H1 (cell line): ENCODE measurements around the gene RIMBP2. TPM values are rescaled to one million over a fixed set of nuclear protein-coding genes. Genes with fewer than 3 reads are reported as not detected.

ENCODE experiments used
- EZH2 ChIP-seq: fragments of 200-600 bp; sonication (generic); IDR thresholded peaks from 2 replicates; pipeline ENCODE4 v1.7.1; 2012; ENCODE audit warnings: low read depth, mild to moderate bottlenecking, moderate library complexity, low read length, inconsistent platforms; ENCODE audit not compliant: severe bottlenecking
- SP4 ChIP-seq: IDR thresholded peaks from 2 replicates; pipeline ENCODE4 v1.6.1; 2012; ENCODE audit warnings: low read length, inconsistent platforms
- polyA plus RNA-seq, 7 experiments: library from polyadenylated mRNA; depleted of rRNA in 3 of 7; stranded (reverse) in 5 of 7; unstranded in 2 of 7; fragments of >200 nt in 5 of 7; fragments of 200-250 nt in 2 of 7; gene quantifications; 1 replicate in 5 of 7; 2 replicates in 1 of 7; 4 replicates in 1 of 7; pipeline versions ENCODE4 v1.2.1 to v1.2.3, GENCODE V29; 2011 to 2013; ENCODE audit warnings: missing spikeins in 2 of 7, mixed read lengths in 2 of 7
- total RNA-seq: library from RNA; stranded (reverse); fragmentation: NEBNext Ultra II Directional; extraction: Animal tissue kit (Norgen Biotek cat#: 25700); gene quantifications from 2 replicates; pipeline ENCODE4 v1.2.1, GENCODE V29; 2021

Gene RIMBP2
- total and polyA plus RNA-seq, 2 of the 8 experiments (the other 6 are each of a cell fraction or from before 2014, with no cell fraction given) = 0.18 to 0.65 TPM

DNA sequence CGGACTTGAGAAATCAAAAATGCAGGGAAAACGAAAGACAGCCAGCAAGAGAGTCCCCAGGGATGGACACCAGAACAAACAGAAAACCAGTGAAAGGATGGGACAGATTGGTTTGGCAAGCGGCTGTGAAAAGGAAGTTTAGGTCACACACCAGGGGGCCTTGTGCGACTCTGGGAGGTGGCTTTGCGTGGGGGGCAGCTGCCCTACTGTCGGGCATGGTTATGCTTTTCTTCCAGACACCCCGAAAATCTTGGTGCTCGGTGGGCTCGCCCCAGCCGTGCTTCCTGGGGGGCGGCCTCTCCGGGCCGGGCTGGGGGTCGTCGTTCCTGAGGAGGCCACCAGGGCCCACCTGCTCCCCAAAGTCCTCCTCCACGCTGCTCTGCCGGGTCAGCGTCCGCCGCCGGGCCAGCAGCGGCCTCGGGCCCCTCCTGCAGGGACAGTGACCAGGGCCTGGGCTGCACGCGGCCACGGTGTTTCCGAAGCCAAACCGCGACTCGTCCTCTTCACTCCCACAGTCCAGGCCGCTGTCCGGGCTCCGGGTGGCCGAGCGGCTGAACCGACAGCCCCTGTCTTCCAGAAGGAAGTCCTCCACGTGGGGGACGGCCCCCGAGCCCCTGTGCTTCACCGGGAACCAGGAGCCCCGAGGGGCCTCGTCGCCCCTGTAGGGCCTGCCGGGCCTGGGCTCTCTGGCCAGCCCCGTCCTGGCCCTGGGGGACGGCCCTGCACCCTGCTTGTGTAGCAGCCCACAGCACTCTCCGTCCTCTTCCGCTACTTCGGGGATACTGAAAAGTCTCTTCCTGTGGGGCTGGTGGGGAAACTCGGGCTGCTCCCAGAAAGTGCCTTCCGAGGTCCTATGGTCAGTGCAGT is 291.9 kb downstream of the RIMBP2 start (continued):
- TF ChIP-seq EZH2 = no peak
- TF ChIP-seq SP4 = no peak
- TF ChIP-seq, all 59 proteins: peak for 0
